Forelimb muscle (tissue), 1 donor: ENCODE results near the gene MEI1. TPM values are rescaled to one million over a fixed set of nuclear protein-coding genes. Genes with fewer than 3 reads are reported as not detected.

ENCODE experiments used
- DNase-seq: peaks from one replicate; pipeline ENCODE4 v3.0.0-alpha.2; 2013; ENCODE audit warnings: low read depth
- polyA plus RNA-seq: library from polyadenylated mRNA; unstranded; fragments of 120-200 nt; gene quantifications from one replicate; pipeline ENCODE4 v1.2.1, GENCODE V29; 2013; ENCODE audit not compliant: insufficient read length

The MEI1 gene
- polyA plus RNA-seq, 1 donor: 0.68 TPM

- DNase-seq: peak; percentile 13
These were observed 47.5 kb downstream of the MEI1 start for GRCh38 chr22:41746567-41747400.

GRCh38 chr22:41752011-41752970 lies 53.0 kb downstream of the MEI1 start:
- no peak for DNase-seq

DNA sequence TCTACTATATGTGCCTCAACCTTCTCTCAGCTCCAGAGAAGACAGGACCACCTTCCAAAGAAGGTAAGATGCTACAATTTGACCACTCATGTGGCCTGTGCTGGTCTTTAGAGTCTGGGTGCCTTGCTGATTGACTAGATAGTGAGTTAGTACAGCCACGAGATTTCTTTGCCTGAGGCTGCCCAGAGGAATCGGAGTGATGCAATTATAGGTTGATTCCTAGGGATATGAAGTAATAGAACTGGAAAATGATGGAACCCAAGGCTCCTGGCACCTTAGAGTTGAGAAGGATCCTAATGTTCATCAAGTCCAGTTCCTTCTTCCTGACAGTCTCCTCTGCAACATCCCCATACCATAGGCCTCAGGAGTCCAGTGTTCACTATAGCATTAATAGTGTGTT lies 54.7 kb downstream of the MEI1 start:
- no peak for DNase-seq

GRCh38 chr22:41757502-41757901 lies 58.2 kb downstream of the MEI1 start:
- no peak for DNase-seq

DNA sequence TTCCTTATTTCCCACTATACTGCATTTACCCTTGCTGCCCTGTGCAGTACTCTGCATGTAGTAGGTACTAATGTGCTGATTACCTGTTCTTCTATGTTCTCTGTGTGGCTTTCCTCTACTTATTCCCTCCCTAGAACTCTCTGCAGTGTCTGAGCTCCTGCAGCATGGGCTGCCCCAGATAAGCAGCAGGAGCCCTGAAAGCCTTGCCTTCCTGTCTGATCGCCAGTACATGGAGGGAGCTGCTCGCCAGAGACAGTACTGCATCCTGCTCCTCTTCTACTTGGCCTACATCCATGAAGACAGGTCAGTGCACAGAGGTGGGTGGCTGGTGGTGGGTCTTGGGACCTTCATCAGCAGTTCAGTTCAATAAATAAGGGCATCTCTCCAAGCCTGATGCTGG lies 58.9 kb downstream of the MEI1 start:
- no peak for DNase-seq

DNA sequence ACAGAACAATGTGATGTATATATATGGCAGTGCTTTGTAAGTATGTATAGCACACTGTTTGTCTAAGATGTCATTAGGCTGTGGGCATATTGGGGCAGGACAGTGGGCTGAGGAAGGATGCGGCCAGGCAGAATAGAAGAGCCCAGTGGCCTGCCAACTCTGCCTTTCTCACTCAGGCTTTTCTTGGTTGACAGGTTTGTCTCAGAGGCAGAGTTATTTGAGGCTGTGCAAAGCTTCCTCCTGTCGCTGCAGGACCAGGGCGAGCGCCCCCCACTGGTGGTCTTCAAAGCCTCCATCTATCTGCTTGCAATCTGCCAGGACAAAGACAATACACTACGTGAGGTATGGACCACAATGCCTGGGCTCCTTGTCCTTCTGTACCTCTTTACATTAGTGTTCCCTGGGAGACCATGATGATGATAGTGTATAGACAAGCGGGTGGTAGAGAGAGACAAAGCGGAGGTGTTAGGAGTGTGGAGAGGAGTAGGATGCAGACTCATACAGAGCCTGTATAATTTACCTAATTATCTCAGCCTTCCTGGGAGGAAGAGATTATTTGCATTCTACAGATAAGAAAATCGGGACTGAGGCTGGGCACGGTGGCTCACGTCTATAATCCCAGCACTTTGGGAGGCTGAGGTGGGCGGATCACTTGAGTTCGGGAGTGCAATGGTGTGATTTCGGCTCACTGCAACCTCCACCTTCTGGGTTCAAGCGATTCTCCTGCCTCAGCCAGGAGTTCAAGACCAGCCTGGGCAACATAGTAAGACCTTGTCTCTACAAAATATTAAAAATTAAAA lies 63.9 kb downstream of the MEI1 start:
- DNase-seq: no peak

DNA sequence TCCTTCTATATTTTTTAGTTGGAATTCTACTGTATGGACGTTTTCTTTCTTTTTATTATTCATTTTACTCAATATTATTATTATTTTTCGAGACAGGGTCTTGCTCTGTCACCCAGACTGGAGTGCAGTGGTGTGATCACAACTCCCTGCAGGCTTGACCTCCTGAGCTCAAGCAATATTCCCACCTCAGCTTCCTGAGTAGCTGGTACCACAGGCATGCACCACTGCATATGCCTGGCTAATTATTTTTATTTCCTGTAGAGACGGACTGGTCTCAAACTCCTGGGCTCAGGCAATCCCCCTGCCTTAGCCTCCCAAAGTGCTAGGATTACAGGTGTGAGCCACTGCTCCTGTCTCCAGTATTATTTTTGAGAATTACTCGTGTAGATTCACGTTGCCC lies 67.2 kb downstream of the MEI1 start:
- no peak for DNase-seq

DNA sequence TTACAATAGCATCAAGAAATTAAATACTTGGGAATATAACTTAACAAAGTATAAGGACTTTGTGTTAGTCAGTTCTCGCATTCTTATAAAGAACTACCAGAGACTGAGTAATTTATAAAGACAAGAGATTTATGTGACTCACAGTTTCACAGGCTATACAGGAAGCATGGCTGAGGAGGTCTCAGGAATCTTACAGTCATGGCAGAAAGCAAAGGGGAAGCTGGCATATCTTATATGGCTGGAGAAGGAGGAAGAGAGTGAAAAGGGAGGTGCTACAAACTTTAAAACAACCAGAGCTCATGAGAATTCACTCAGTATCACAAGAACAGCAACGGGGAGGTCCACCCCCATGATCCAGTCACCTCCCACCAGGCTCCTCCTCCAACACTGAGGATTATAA lies 69.1 kb downstream of the MEI1 start:
- no peak for DNase-seq

GRCh38 chr22:41770715-41771468 lies 71.6 kb downstream of the MEI1 start:
- no peak for DNase-seq

- DNase-seq: no peak
These were observed 72.9 kb downstream of the MEI1 start for GRCh38 chr22:41772198-41772597.

GRCh38 chr22:41772645-41773044 lies 73.3 kb downstream of the MEI1 start:
- no peak for DNase-seq

GRCh38 chr22:41775338-41775737 lies 76.0 kb downstream of the MEI1 start:
- DNase-seq: no peak

- DNase-seq: no peak
These were observed 76.7 kb downstream of the MEI1 start for GRCh38 chr22:41775976-41776375.

- no peak for DNase-seq
These were observed 77.1 kb downstream of the MEI1 start for GRCh38 chr22:41776381-41776780.

DNA sequence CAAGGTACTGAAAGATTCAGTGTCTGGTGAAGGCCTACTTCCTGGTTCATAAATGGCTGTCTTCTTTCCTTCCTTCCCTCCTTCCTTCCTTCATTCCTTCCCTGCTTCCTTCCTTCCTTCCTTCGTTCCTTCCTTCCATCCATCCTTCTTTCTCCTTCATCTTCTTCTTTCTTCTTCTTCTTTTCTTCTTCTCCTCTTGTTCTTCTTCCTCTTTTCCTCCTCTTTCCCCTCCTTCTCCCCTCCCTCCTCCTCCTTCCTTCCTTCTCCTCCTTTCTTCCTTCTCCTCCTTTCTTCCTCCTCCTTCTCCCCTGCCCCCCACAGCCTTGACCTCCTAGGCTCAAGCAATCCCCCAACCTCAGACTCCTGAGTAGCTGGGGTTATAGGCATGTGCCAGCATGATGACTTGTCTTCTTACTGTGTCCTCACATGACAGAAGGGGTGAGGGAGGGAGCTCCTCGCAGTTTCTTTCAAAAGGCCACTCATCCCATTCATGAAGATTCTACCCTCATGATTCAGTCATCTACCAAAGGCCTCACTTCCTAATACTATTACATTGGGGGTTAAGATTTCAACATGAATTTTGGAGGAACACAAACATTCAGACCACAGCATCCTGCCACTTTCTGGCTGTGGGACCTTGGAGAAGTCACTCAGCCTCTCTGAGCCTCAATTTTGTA lies 78.6 kb downstream of the MEI1 start:
- no peak for DNase-seq

GRCh38 chr22:41779929-41780505 lies 80.7 kb downstream of the MEI1 start:
- DNase-seq: no peak

GRCh38 chr22:41780746-41781505 lies 81.6 kb downstream of the MEI1 start:
- no peak for DNase-seq

- no peak for DNase-seq
These were observed 82.2 kb downstream of the MEI1 start for GRCh38 chr22:41781507-41781906.

DNA sequence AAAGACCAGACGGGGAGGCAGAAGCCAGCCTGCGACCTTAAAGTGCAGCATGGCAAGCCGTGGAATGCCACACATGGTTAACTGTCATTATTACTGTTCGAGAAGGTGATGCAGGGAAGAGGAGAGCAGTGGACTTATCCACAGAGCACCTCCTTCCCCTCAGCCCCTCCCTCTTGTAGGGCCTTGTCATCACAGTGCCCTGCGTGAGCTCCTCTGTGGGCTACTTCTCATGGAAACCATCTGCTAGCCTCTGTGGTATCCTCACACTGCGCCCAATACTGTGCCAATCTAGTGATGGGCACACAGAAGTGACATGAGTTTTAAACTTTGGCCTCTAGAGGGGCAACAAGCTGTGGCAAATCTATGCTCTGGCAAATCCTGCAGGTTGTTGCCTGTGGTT lies 83.0 kb downstream of the MEI1 start:
- DNase-seq: no peak
